Anterior cingulate cortex (tissue), 58 donors: ENCODE measurements around the gene COL5A3.
"Not testable (repeated sequence)": the region's sequence is repeated elsewhere in the genome, so short reads cannot be mapped to it uniquely, and the experiment has no call there.

ENCODE experiments used
- DNase-seq, 58 donors: peaks; one replicate each; lab custom pipeline; 2025; lab: John Stamatoyannopoulos, UW

The COL5A3 gene

GRCh38 chr19:9981406-9982260 is 28.7 kb downstream of the COL5A3 start:
- no peak for DNase-seq

- no peak for DNase-seq
These were observed 38.2 kb downstream of the COL5A3 start for GRCh38 chr19:9972103-9972502.

- no peak for DNase-seq
These were observed 39.0 kb downstream of the COL5A3 start for GRCh38 chr19:9971166-9971897.

- DNase-seq, result no peak
These were observed 39.8 kb downstream of the COL5A3 start for GRCh38 chr19:9970481-9970880.

GRCh38 chr19:9969688-9969975 is 40.7 kb downstream of the COL5A3 start:
- no peak for DNase-seq

- no peak for DNase-seq
These were observed 41.2 kb downstream of the COL5A3 start for GRCh38 chr19:9968820-9969687.

GRCh38 chr19:9967326-9967725 is 43.0 kb downstream of the COL5A3 start:
- no peak for DNase-seq

GRCh38 chr19:9966448-9966847 is 43.9 kb downstream of the COL5A3 start:
- DNase-seq, result no peak

- DNase-seq, result no peak
These were observed 44.3 kb downstream of the COL5A3 start for GRCh38 chr19:9966024-9966423.

- no peak for DNase-seq
These were observed 47.5 kb downstream of the COL5A3 start for GRCh38 chr19:9962623-9963290.

GRCh38 chr19:9961103-9961502 is 49.2 kb downstream of the COL5A3 start:
- no peak for DNase-seq

- DNase-seq, result no peak
These were observed 51.9 kb downstream of the COL5A3 start for GRCh38 chr19:9958379-9958821.

- no peak for DNase-seq
These were observed 53.3 kb downstream of the COL5A3 start for GRCh38 chr19:9956956-9957355.

GRCh38 chr19:9953802-9954542 is 56.3 kb downstream of the COL5A3 start:
- DNase-seq, result peak in 52 of 58 donors; percentile 6 to 90 (median 58)

- peak in 1 of 58 donors; percentile 0 for DNase-seq
These were observed 58.0 kb downstream of the COL5A3 start for GRCh38 chr19:9952276-9952675.

- DNase-seq, result no peak
These were observed 62.9 kb downstream of the COL5A3 start for GRCh38 chr19:9947441-9947840.

- not testable (repeated sequence) for DNase-seq
These were observed 63.7 kb downstream of the COL5A3 start for GRCh38 chr19:9946528-9947125.

GRCh38 chr19:9945319-9945966 is 64.9 kb downstream of the COL5A3 start:
- peak in 55 of 58 donors; percentile 6 to 94 (median 69) for DNase-seq

- no peak for DNase-seq
These were observed 66.6 kb downstream of the COL5A3 start for GRCh38 chr19:9943744-9944143.
